Right lobe of liver (tissue), 6 donors: ENCODE results near the gene PDCD1. TPM values are rescaled to one million over a fixed set of nuclear protein-coding genes. Genes with fewer than 3 reads are reported as not detected.
A peak's percentile ranks its signal among the peaks of the same experiment; 100 is the strongest.

ENCODE experiments used
- ATAC-seq, 4 donors: fragments of 200-7000 bp; cut with Tn5 transposase; one replicate each; pipeline ENCODE4 v1.9.1; 2020; ENCODE audit warnings: mild to moderate bottlenecking in 4 of 4, moderate library complexity in 4 of 4
- DNase-seq, 3 donors: peaks; one replicate each; pipeline ENCODE4 v3.0.0-alpha.2; 2020
- H3K27ac ChIP-seq, 3 donors: fragments of 200-600 bp; one replicate each; pipeline ENCODE4 v1.8.0; 2022
- H3K27me3 ChIP-seq, 2 donors: fragments of 200-600 bp; one replicate each; pipeline ENCODE4 v1.8.0; 2022
- H3K36me3 ChIP-seq, 4 donors: fragments of 200-600 bp; sonication (generic) in 1 of 4; one replicate each; pipeline versions ENCODE4 v1.5.1 to v1.8.0; 2017 to 2022; ENCODE audit warnings: control low read depth in 1 of 4
- H3K4me1 ChIP-seq, 4 donors: fragments of 200-600 bp; sonication (generic) in 1 of 4; one replicate each; pipeline versions ENCODE4 v1.5.1 to v1.8.0; 2017 to 2022; ENCODE audit warnings: control low read depth in 1 of 4
- H3K4me3 ChIP-seq, 3 donors: fragments of 200-600 bp; one replicate each; pipeline ENCODE4 v1.8.0; 2022
- H3K9me3 ChIP-seq, 4 donors: fragments of 200-600 bp; sonication (generic) in 1 of 4; one replicate each; pipeline versions ENCODE4 v1.5.1 to v1.8.0; 2017 to 2022; ENCODE audit warnings: control low read depth in 1 of 4
- CTCF ChIP-seq, 4 donors: fragments of 200-600 bp in 3 of 4; fragments of 450-650 bp in 1 of 4; IDR thresholded peaks; one replicate each; pipeline versions ENCODE4 v1.5.1 to v1.8.0; 2016 to 2022; ENCODE audit warnings: antibody characterized with exemption in 4 of 4, mild to moderate bottlenecking in 2 of 4
- POLR2A ChIP-seq: fragments of 450-650 bp; IDR thresholded peaks from one replicate; pipeline ENCODE4 v1.6.1; 2017; ENCODE audit warnings: antibody characterized with exemption, mild to moderate bottlenecking
- WGBS: methylation state at CpG from one replicate; pipeline ENCODE4 v1.1.6; 2018; ENCODE audit warnings: low coverage, low lambda C conversion rate; ENCODE audit not compliant: insufficient coverage; ENCODE audit errors: missing lambda C conversion rate; 5-methylcytosine and 5-hydroxymethylcytosine counted together
- intact Hi-C, 2 donors: fragments of 100-400 bp; cut with DNase I; formaldehyde crosslinking; loops; one replicate each; pipeline versions ENCODE4 v1.11.2 to v1.14.1; 2022
- total RNA-seq, 6 experiments: library from RNA; depleted of rRNA in 2 of 6; stranded (reverse); fragments of >200 nt in 2 of 6; fragmentation: NEBNext Ultra II Directional in 3 of 6; extraction: Animal tissue kit (Norgen Biotek cat#: 25700) in 3 of 6; gene quantifications; one replicate each; pipeline versions ENCODE4 v1.1.0 to v1.2.4, GENCODE V29; 2016 to 2023
- donor health status: DM: no; HTN: yes; CAD: no.
- donor health status: DM: no; HTN: no; CAD: no.
- donor health status: DM: no; HTN: no; CAD: no.
- donor health status: DM: no; HTN: yes; CAD: no.
- donor health status: DM: no; HTN: yes; CAD: no.

Gene PDCD1
- total RNA-seq, 6 experiments from 2014 or later = 0.19 to 0.61 (median 0.20) TPM; not detected in 3

DNA sequence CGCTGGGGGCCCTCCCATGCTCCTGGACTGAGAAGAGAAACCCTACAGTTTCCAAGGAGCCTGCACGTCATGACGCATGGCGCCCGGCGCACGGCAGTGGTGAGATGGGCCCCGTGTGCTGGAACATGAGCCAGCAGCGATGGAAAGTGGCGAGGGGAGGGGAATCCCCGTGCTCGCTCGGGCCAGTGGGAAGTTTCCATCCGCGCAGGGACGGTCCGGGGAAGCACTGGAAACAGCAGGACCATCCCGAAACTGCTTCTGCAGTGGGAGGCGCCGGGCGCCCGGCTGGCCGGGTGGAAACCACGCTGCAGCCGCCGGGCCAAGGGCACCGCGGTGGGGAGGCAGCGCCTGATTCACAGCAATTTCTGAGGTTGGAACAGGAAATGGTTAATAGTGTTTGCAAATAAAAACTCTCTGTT is 4.9 kb upstream of the PDCD1 start:
- TF ChIP-seq POLR2A = no peak
- TF ChIP-seq CTCF (IDR thresholded peaks at IDR 0.05) = no peak
- intact Hi-C loops = loop anchor here in 1 of 2 donors (10.0 kb wide), 1 partner anchor 139 kb away; no protein-coding TSS in a partner anchor
- 27% methylated on average over 16 of the region's 29 CpGs for WGBS
- ATAC-seq (peak in 3 of 4 donors; percentile 7 to 25 (median 9)), DNase-seq (no peak)
- H3K4me3 ChIP-seq = no peak overlapping the region
- H3K27me3 ChIP-seq = no peaks in the 10 kb centered on the region
- no peaks in the 10 kb centered on the region for H3K36me3 ChIP-seq
- no peaks in the 10 kb centered on the region for H3K9me3 ChIP-seq
- H3K4me1 ChIP-seq = no peaks in the 10 kb centered on the region
- no peak overlapping the region for H3K27ac ChIP-seq

GRCh38 chr2:241862775-241863535 is 4.3 kb upstream of the PDCD1 start:
- no peaks in the 10 kb centered on the region for H3K4me1 ChIP-seq
- no peak overlapping the region for H3K27ac ChIP-seq
- intact Hi-C loops = loop anchor here in 1 of 2 donors (10.0 kb wide), 1 partner anchor 138 kb away; no protein-coding TSS in a partner anchor
- WGBS = 73% methylated on average over 11 of the region's 22 CpGs
- H3K4me3 ChIP-seq = no peak overlapping the region
- no peak for DNase-seq
- H3K9me3 ChIP-seq = no peaks in the 10 kb centered on the region
- H3K27me3 ChIP-seq = no peaks in the 10 kb centered on the region
- no peak for ATAC-seq
- TF ChIP-seq CTCF (IDR thresholded peaks at IDR 0.05) (no peak), POLR2A (no peak)
- H3K36me3 ChIP-seq = no peaks in the 10 kb centered on the region

- H3K4me3 ChIP-seq = no peak overlapping the region
- no peak for TF ChIP-seq POLR2A
- no peak for TF ChIP-seq CTCF (IDR thresholded peaks at IDR 0.05)
- DNase-seq (peak in 2 of 3 donors; percentile 17 to 30), ATAC-seq (no peak)
- intact Hi-C loops = loop anchor here in 1 of 2 donors (10.0 kb wide), 1 partner anchor 137 kb away; no protein-coding TSS in a partner anchor
- H3K36me3 ChIP-seq = no peaks in the 10 kb centered on the region
- no peaks in the 10 kb centered on the region for H3K9me3 ChIP-seq
- no peaks in the 10 kb centered on the region for H3K27me3 ChIP-seq
- WGBS = 84% methylated on average over 2 of the region's 8 CpGs
- no peaks in the 10 kb centered on the region for H3K4me1 ChIP-seq
- no peak overlapping the region for H3K27ac ChIP-seq
These were observed 3.4 kb upstream of the PDCD1 start for GRCh38 chr2:241862093-241862492.

- no peak for DNase-seq
- H3K4me1 ChIP-seq = no peaks in the 10 kb centered on the region
- H3K4me3 ChIP-seq = no peak overlapping the region
- 93% methylated on average over 1 of the region's 1 CpG for WGBS
- no peak for ATAC-seq
- no peak for TF ChIP-seq POLR2A
- TF ChIP-seq CTCF (IDR thresholded peaks at IDR 0.05) = no peak
- intact Hi-C loops = loop anchor here in 1 of 2 donors (10.0 kb wide), 1 partner anchor 136 kb away; no protein-coding TSS in a partner anchor
- H3K36me3 ChIP-seq = no peaks in the 10 kb centered on the region
- H3K27me3 ChIP-seq = no peaks in the 10 kb centered on the region
- no peaks in the 10 kb centered on the region for H3K9me3 ChIP-seq
- no peak overlapping the region for H3K27ac ChIP-seq
These were observed 2.6 kb upstream of the PDCD1 start for GRCh38 chr2:241861264-241861663.
